Neuron (in vitro differentiated cells): ENCODE data around the gene KCNK13.

Experiments
- H2AFZ ChIP-seq: one replicate; pipeline ENCODE4 v1.6.1; 2013; ENCODE audit warnings: low read depth, mild to moderate bottlenecking, inconsistent platforms, low read length, moderate library complexity
- H3K27me3 ChIP-seq: one replicate; pipeline ENCODE4 v1.6.1; 2013; ENCODE audit warnings: low read length; ENCODE audit not compliant: insufficient read depth
- H3K36me3 ChIP-seq: one replicate; pipeline ENCODE4 v1.6.1; 2013; ENCODE audit warnings: low read length; ENCODE audit not compliant: insufficient read depth
- H3K4me1 ChIP-seq: one replicate; pipeline ENCODE4 v1.6.1; 2013; ENCODE audit warnings: low read length; ENCODE audit not compliant: insufficient read depth
- H3K4me3 ChIP-seq: 2 replicates; pipeline ENCODE4 v1.5.1; 2013; ENCODE audit warnings: mild to moderate bottlenecking, low read length, moderate library complexity
- H3K9me3 ChIP-seq: one replicate; pipeline ENCODE4 v1.6.1; 2013; ENCODE audit warnings: low read length

Gene KCNK13

GRCh38 chr14:90116444-90116843 is 54.6 kb downstream of the KCNK13 start:
- Histone ChIP-seq H3K36me3 (no peaks in the 10 kb centered on the region), H3K4me3 (no peak overlapping the region), H3K4me1 (peaks cover 8% of the 10 kb centered on the region), H3K9me3 (no peaks in the 10 kb centered on the region), H2AFZ (no peak overlapping the region), H3K27me3 (peaks cover 6% of the 10 kb centered on the region)

- Histone ChIP-seq H3K4me3 (no peak overlapping the region), H3K27me3 (peaks cover 4% of the 10 kb centered on the region), H3K4me1 (peaks cover 8% of the 10 kb centered on the region), H3K36me3 (no peaks in the 10 kb centered on the region), H3K9me3 (no peaks in the 10 kb centered on the region), H2AFZ (no peak overlapping the region)
These were observed 56.2 kb downstream of the KCNK13 start for GRCh38 chr14:90118027-90118426.

GRCh38 chr14:90126260-90126659 is 64.5 kb downstream of the KCNK13 start:
- Histone ChIP-seq H3K4me3 (no peak overlapping the region), H3K9me3 (no peaks in the 10 kb centered on the region), H3K36me3 (no peaks in the 10 kb centered on the region), H2AFZ (no peak overlapping the region), H3K4me1 (no peaks in the 10 kb centered on the region), H3K27me3 (peaks cover 7% of the 10 kb centered on the region)

- H3K4me1 ChIP-seq, result no peaks in the 10 kb centered on the region
- H3K36me3 ChIP-seq, result no peaks in the 10 kb centered on the region
- H3K9me3 ChIP-seq, result no peaks in the 10 kb centered on the region
- no peak overlapping the region for H2AFZ ChIP-seq
- no peak overlapping the region for H3K4me3 ChIP-seq
- H3K27me3 ChIP-seq, result peaks cover 3% of the 10 kb centered on the region
These were observed 71.2 kb downstream of the KCNK13 start for GRCh38 chr14:90132821-90133570.

- Histone ChIP-seq H3K27me3 (peaks cover 5% of the 10 kb centered on the region), H2AFZ (no peak overlapping the region), H3K4me3 (no peak overlapping the region), H3K4me1 (peaks cover 2% of the 10 kb centered on the region), H3K36me3 (no peaks in the 10 kb centered on the region), H3K9me3 (no peaks in the 10 kb centered on the region)
These were observed 75.1 kb downstream of the KCNK13 start for GRCh38 chr14:90136904-90137303.

- Histone ChIP-seq H3K27me3 (peaks cover 5% of the 10 kb centered on the region), H3K36me3 (no peaks in the 10 kb centered on the region), H3K4me1 (peaks cover 2% of the 10 kb centered on the region), H3K4me3 (no peak overlapping the region), H2AFZ (no peak overlapping the region), H3K9me3 (no peaks in the 10 kb centered on the region)
These were observed 76.0 kb downstream of the KCNK13 start for GRCh38 chr14:90137807-90138206.

- H3K4me1 ChIP-seq, result peaks cover 2% of the 10 kb centered on the region
- no peak overlapping the region for H2AFZ ChIP-seq
- H3K9me3 ChIP-seq, result no peaks in the 10 kb centered on the region
- H3K27me3 ChIP-seq, result peaks cover 5% of the 10 kb centered on the region
- H3K4me3 ChIP-seq, result no peak overlapping the region
- no peaks in the 10 kb centered on the region for H3K36me3 ChIP-seq
These were observed 77.4 kb downstream of the KCNK13 start for GRCh38 chr14:90139199-90139598.

GRCh38 chr14:90140298-90140955 is 78.6 kb downstream of the KCNK13 start:
- Histone ChIP-seq H3K36me3 (no peaks in the 10 kb centered on the region), H3K27me3 (peaks cover 2% of the 10 kb centered on the region), H3K4me1 (peaks cover 2% of the 10 kb centered on the region), H2AFZ (no peak overlapping the region), H3K4me3 (no peak overlapping the region), H3K9me3 (no peaks in the 10 kb centered on the region)

GRCh38 chr14:90140956-90141316 is 79.1 kb downstream of the KCNK13 start:
- H3K4me1 ChIP-seq, result peaks cover 2% of the 10 kb centered on the region
- H3K4me3 ChIP-seq, result no peak overlapping the region
- H2AFZ ChIP-seq, result no peak overlapping the region
- H3K27me3 ChIP-seq, result peaks cover 2% of the 10 kb centered on the region
- H3K36me3 ChIP-seq, result no peaks in the 10 kb centered on the region
- no peaks in the 10 kb centered on the region for H3K9me3 ChIP-seq

- Histone ChIP-seq H3K36me3 (no peaks in the 10 kb centered on the region), H3K4me1 (no peaks in the 10 kb centered on the region), H3K9me3 (no peaks in the 10 kb centered on the region), H3K4me3 (no peak overlapping the region), H2AFZ (no peak overlapping the region), H3K27me3 (no peaks in the 10 kb centered on the region)
These were observed 91.6 kb downstream of the KCNK13 start for GRCh38 chr14:90153429-90153828.

- no peaks in the 10 kb centered on the region for H3K27me3 ChIP-seq
- no peak overlapping the region for H3K4me3 ChIP-seq
- peaks cover 5% of the 10 kb centered on the region for H3K4me1 ChIP-seq
- no peaks in the 10 kb centered on the region for H3K36me3 ChIP-seq
- no peak overlapping the region for H2AFZ ChIP-seq
- no peaks in the 10 kb centered on the region for H3K9me3 ChIP-seq
These were observed 92.3 kb downstream of the KCNK13 start for GRCh38 chr14:90154110-90154509.

GRCh38 chr14:90159146-90159545 is 97.4 kb downstream of the KCNK13 start:
- no peak overlapping the region for H3K4me3 ChIP-seq
- H3K27me3 ChIP-seq, result peaks cover 5% of the 10 kb centered on the region
- no peak overlapping the region for H2AFZ ChIP-seq
- H3K36me3 ChIP-seq, result no peaks in the 10 kb centered on the region
- H3K9me3 ChIP-seq, result no peaks in the 10 kb centered on the region
- peaks cover 9% of the 10 kb centered on the region for H3K4me1 ChIP-seq

GRCh38 chr14:90159688-90160087 is 97.9 kb downstream of the KCNK13 start:
- peaks cover 5% of the 10 kb centered on the region for H3K27me3 ChIP-seq

More at GRCh38 chr14:90159688-90160087, 97.9 kb downstream of the KCNK13 start:
- Histone ChIP-seq H3K4me1 (peaks cover 9% of the 10 kb centered on the region), H3K9me3 (no peaks in the 10 kb centered on the region), H3K4me3 (no peak overlapping the region), H2AFZ (no peak overlapping the region), H3K36me3 (no peaks in the 10 kb centered on the region)
